Tibial artery (tissue), 4 donors: ENCODE measurements around the gene SH2D7.

ENCODE experiments used
- DNase-seq, 2 donors: peaks; one replicate each; pipeline ENCODE4 v3.0.0-alpha.2; 2019
- H3K27ac ChIP-seq, 2 donors: fragments of 200-600 bp; sonication (generic) in 1 of 2; 1 replicate in 1 of 2; 2 replicates in 1 of 2; pipeline ENCODE4 v1.5.1; 2018 to 2019; ENCODE audit warnings: mild to moderate bottlenecking in 1 of 2
- H3K27me3 ChIP-seq, 2 donors: fragments of 200-600 bp; sonication (generic) in 1 of 2; one replicate each; pipeline versions ENCODE4 v1.5.1 to v1.6.0; 2016 to 2019
- H3K36me3 ChIP-seq, 3 donors: fragments of 200-600 bp; sonication (generic) in 2 of 3; one replicate each; pipeline ENCODE4 v1.5.1; 2016 to 2019; ENCODE audit warnings: mild to moderate bottlenecking in 2 of 3
- H3K4me1 ChIP-seq, 4 donors: fragments of 200-600 bp; sonication (generic) in 2 of 4; 1 replicate in 3 of 4; 2 replicates in 1 of 4; pipeline ENCODE4 v1.5.1; 2016 to 2019
- H3K4me3 ChIP-seq, 2 donors: fragments of 200-600 bp; sonication (generic) in 1 of 2; 1 replicate in 1 of 2; 2 replicates in 1 of 2; pipeline ENCODE4 v1.5.1; 2018 to 2019; ENCODE audit warnings: mild to moderate bottlenecking in 2 of 2
- H3K9me3 ChIP-seq, 3 donors: fragments of 200-600 bp; sonication (generic) in 1 of 3; one replicate each; pipeline ENCODE4 v1.5.1; 2016 to 2019
- CTCF ChIP-seq, 2 experiments: fragments of 200-600 bp in 1 of 2; fragments of 450-650 bp in 1 of 2; IDR thresholded peaks; one replicate each; pipeline ENCODE4 v1.5.1; 2017 to 2019; ENCODE audit warnings: antibody characterized with exemption in 2 of 2, mild to moderate bottlenecking in 1 of 2, moderate library complexity in 1 of 2
- intact Hi-C: fragments of 100-400 bp; cut with DNase I; formaldehyde crosslinking; loops from one replicate; pipeline ENCODE4 v1.15.0; 2023; ENCODE audit warnings: low total_unique reads

The SH2D7 gene

GRCh38 chr15:78139578-78139977 lies 47.2 kb downstream of the SH2D7 start:
- no peaks in the 10 kb centered on the region for H3K36me3 ChIP-seq
- H3K27me3 ChIP-seq: no peaks in the 10 kb centered on the region
- H3K9me3 ChIP-seq: no peaks in the 10 kb centered on the region
- no peaks in the 10 kb centered on the region for H3K4me1 ChIP-seq
- no peak overlapping the region for H3K27ac ChIP-seq
- no peak for TF ChIP-seq CTCF (IDR thresholded peaks at IDR 0.05)
- no peak overlapping the region for H3K4me3 ChIP-seq
- no peak for DNase-seq
- intact Hi-C loops: no loop called here

- TF ChIP-seq CTCF (IDR thresholded peaks at IDR 0.05): no peak
- no peak for DNase-seq
Measured at GRCh38 chr15:78140292-78140691, 47.9 kb downstream of the SH2D7 start.

DNA sequence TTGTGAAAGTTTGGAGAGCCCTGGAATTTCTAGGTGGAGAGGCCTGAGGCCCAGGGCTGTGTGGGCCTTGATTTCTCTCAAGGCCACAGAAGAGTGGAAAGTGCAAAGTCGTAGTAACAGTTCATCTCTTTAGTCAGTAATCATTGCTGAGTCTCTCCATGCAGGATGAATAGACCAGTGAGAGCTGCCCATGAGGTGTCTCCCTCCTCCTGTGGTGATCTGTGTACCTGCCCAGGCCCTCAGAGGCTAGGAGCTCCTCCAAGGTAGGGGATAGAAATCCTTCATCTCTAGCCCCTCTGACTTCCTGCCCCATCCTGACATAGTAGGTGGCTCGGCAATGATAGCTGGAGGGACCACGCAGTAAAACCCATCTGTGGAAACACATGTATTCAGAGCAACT lies 50.0 kb downstream of the SH2D7 start:
- intact Hi-C loops: no loop called here
- TF ChIP-seq CTCF (IDR thresholded peaks at IDR 0.05): no peak
- no peak for DNase-seq
- peaks cover 0 to under 1% (median 0%) of the 10 kb centered on the region in 4 donors for H3K4me1 ChIP-seq
- no peaks in the 10 kb centered on the region for H3K36me3 ChIP-seq
- no peaks in the 10 kb centered on the region for H3K27me3 ChIP-seq
- H3K27ac ChIP-seq: no peak overlapping the region
- H3K9me3 ChIP-seq: no peaks in the 10 kb centered on the region
- H3K4me3 ChIP-seq: no peak overlapping the region

More at GRCh38 chr15:78140292-78140691, 47.9 kb downstream of the SH2D7 start:
- Histone ChIP-seq H3K27ac (no peak overlapping the region), H3K27me3 (no peaks in the 10 kb centered on the region), H3K4me1 (no peaks in the 10 kb centered on the region), H3K4me3 (no peak overlapping the region), H3K9me3 (no peaks in the 10 kb centered on the region), H3K36me3 (no peaks in the 10 kb centered on the region)
- intact Hi-C loops: no loop called here

DNA sequence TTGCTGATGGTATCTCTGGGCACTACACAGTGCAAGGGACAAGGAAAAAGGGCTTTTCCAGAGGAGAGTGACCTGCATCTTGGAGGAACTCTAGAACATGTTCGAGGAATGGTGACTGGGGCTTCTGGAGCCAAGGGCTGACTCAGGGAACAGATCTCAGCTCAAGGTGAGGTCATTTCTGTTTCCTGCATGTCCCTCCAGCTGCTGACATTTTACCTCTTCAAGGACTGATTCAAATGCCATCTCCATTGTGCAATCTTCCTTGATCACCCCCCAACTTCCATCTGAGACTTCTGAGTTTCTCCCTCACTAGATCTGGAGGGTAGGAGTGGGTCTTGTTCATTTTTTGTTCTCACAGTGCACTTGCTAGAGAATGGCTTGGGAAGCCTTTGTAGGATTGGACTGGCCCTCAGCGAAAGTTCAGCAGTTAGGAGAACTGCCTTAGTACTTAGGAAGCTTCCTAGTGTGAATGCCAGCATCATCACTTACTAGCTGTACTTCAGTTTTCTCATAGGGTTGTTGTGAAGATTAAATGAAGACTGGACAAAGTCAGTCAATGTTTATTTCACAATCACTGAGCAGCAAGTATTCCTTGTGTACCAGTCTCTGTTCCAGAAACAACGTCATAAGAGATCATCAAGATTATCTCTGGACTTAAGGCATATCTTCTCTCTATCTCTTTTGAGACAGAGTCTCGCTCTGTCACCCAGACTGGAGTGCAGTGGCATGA lies 54.2 kb downstream of the SH2D7 start:
- TF ChIP-seq CTCF (IDR thresholded peaks at IDR 0.05): no peak
- intact Hi-C loops: loop anchor here (5.0 kb wide), 1 partner anchor 154 kb away; no protein-coding TSS in a partner anchor
- DNase-seq: no peak

GRCh38 chr15:78147566-78147965 lies 55.2 kb downstream of the SH2D7 start:
- no peak for DNase-seq
- Histone ChIP-seq H3K4me3 (no peak overlapping the region), H3K27me3 (no peaks in the 10 kb centered on the region), H3K36me3 (no peaks in the 10 kb centered on the region), H3K4me1 (peaks cover 0 to 25% (median 14%) of the 10 kb centered on the region in 4 donors), H3K9me3 (no peaks in the 10 kb centered on the region), H3K27ac (no peak overlapping the region)
- intact Hi-C loops: loop anchor here (5.0 kb wide), 1 partner anchor 155 kb away; no protein-coding TSS in a partner anchor
- no peak for TF ChIP-seq CTCF (IDR thresholded peaks at IDR 0.05)

More for the DNA sequence above, 54.2 kb downstream of the SH2D7 start:
- Histone ChIP-seq H3K36me3 (no peaks in the 10 kb centered on the region), H3K27ac (no peak overlapping the region), H3K27me3 (no peaks in the 10 kb centered on the region), H3K4me3 (no peak overlapping the region), H3K9me3 (no peaks in the 10 kb centered on the region), H3K4me1 (peaks cover 0 to 24% (median 14%) of the 10 kb centered on the region in 4 donors)
